Activated naive CD4-positive, alpha-beta T cell treated with anti-CD3 and anti-CD28 coated beads, Interleukin-2, amount 50 U/mL, for 72 hours (primary cell): ENCODE data around the gene SNX22. TPM values are rescaled to one million over a fixed set of nuclear protein-coding genes. Genes with fewer than 3 reads are reported as not detected.
"Not testable (repeated sequence)": the region's sequence is repeated elsewhere in the genome, so short reads cannot be mapped to it uniquely, and the experiment has no call there.

Experiments
- ATAC-seq, 2 donors: fragments of 150-1000 bp; cut with Tn5 transposase; 2 replicates each; pipeline ENCODE4 v1.10.0; 2021; ENCODE audit warnings: mild to moderate bottlenecking in 2 of 2, moderate library complexity in 2 of 2
- DNase-seq, 2 donors: peaks; one replicate each; pipeline ENCODE4 v3.0.0; 2021 to 2022; ENCODE audit warnings: low spot score in 2 of 2
- H3K27ac Mint-ChIP-seq, 2 donors: one replicate each; pipeline ENCODE4 v1.8.0; 2022; ENCODE audit warnings: mild to moderate bottlenecking in 2 of 2, mixed read lengths in 2 of 2
- H3K36me3 Mint-ChIP-seq, 2 donors: one replicate each; pipeline ENCODE4 v1.8.0; 2022; ENCODE audit warnings: mixed read lengths in 2 of 2
- H3K9me3 Mint-ChIP-seq, 2 donors: one replicate each; pipeline ENCODE4 v1.8.0; 2022; ENCODE audit warnings: mixed read lengths in 2 of 2
- total RNA-seq, 2 donors: library from RNA; stranded (reverse); gene quantifications; one replicate each; pipeline ENCODE4 v1.2.3, GENCODE V29; 2022

Gene SNX22
- total RNA-seq: 1 to 10 TPM in 1 of 2 donors, under 1 TPM in 1; 0.16 to 1.7 TPM

DNA sequence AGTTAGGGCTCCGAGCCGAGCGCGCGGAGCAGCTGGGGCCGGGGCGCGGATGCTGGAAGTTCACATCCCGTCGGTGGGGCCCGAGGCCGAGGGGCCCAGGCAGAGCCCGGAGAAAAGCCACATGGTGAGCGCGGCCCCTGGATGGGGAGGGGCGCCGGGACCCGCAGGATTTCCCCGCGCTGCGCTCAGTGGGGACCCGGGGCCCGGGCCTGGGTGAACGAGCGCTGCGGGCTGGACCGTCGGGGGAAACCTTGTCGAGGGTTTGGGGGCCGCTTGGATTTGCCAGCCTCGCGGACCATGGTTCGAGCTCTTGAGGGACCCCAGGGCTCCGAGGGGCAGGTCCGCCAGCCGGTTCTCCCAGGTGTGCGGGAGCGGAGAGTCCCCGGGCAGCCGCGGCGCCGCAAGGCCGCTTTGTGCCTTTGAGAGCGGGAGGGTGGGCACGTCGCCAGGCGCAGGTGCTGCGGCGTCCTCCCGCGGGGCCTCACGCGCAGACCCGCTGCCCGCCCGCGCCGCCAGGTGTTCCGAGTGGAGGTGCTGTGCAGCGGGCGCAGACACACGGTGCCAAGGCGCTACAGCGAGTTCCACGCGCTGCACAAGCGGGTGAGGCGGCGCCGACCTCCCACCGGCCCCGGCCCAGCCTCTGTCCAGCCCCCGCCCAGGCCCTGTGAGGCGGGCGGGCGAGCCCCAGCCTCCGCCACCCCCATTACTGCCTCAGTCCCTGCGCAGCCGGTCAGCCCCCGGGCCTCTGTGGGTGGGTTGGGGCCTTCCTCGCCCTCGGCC is at the start of gene SNX22:
SNX22 (plus strand) TSS at position 5 of the 780 bp plus-strand sequence; CDS start at position 50, 45 bp downstream.
- Mint-ChIP-seq H3K9me3 (no peaks in the 10 kb centered on the region), H3K27ac (no peak within 1 kb of the TSS), H3K36me3 (no peaks in the 10 kb centered on the region)
- peak; percentile 2 to 19 for ATAC-seq
- DNase-seq: peak in 1 of 2 donors; percentile 30

DNA sequence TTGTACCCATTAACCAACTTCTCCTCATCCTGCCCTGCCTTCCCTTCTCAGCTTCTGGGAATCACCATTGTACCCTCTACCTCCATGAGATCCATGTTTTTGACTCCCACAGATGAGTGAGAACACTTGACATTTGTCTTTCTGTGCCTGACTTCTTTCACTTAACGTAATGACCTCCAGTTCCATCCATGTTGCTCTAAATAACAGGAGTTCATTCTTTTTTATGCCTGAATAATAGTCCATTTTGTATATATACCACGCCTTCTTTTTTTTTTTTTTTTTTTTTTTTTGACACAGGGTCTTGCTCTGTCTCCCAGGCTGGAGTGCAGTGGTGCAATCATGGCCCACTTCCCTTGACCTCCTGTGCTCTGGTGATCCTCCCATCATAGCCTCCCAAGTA is 49.0 kb upstream of the SNX22 start:
- DNase-seq (no peak), ATAC-seq (no peak)
- H3K36me3 Mint-ChIP-seq: peaks cover 0 to 10% of the 10 kb centered on the region in 2 donors
- no peak overlapping the region for H3K27ac Mint-ChIP-seq
- H3K9me3 Mint-ChIP-seq: peaks cover 0 to 4% of the 10 kb centered on the region in 2 donors

DNA sequence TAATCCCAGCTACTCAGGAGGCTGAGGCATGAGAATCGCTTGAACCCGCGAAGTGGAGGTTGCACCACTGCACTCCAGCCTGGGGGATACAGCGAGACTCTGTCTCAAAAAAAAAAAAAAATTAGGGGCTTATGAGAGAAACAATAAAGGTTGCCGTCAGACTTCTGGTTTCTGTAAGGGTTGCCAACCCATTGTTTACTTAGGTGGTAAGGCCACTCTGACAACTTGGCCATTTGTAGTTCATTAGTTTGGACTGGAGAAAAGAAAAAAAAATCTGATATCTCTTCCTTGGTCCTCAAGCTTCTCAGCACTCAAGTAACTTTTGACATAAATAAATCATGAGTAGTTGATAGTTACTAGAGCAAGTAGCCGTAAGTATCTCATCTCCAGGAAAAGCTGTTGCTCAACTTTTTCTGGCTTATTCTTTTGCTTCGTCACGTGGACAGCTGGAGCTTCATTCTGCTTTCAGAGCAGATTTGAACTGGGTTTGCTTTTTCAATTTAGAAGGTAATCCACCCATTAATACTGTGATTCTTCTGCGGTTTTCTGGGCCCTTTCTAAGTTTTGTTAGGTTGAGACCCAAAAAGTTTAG is 46.3 kb upstream of the SNX22 start:
- ATAC-seq: no peak
- Mint-ChIP-seq H3K27ac (no peak overlapping the region), H3K36me3 (peaks cover 0 to 5% of the 10 kb centered on the region in 2 donors), H3K9me3 (peaks cover 0 to 4% of the 10 kb centered on the region in 2 donors)
- DNase-seq: no peak

GRCh38 chr15:64107337-64107736 is 44.2 kb upstream of the SNX22 start:
- no peak for ATAC-seq
- peaks cover 0 to 3% of the 10 kb centered on the region in 2 donors for H3K9me3 Mint-ChIP-seq
- no peak for DNase-seq
- H3K27ac Mint-ChIP-seq: no peak overlapping the region
- H3K36me3 Mint-ChIP-seq: peaks cover 0 to 4% of the 10 kb centered on the region in 2 donors

GRCh38 chr15:64110108-64110701 is 41.3 kb upstream of the SNX22 start:
- H3K9me3 Mint-ChIP-seq, ATAC-seq, DNase-seq: not testable (repeated sequence)
- H3K27ac Mint-ChIP-seq: peak overlapping the region; percentile 19 to 26
- H3K36me3 Mint-ChIP-seq: peaks cover 0 to 15% of the 10 kb centered on the region in 2 donors

GRCh38 chr15:64110950-64111678 is 40.4 kb upstream of the SNX22 start:
- no peak for ATAC-seq
- Mint-ChIP-seq H3K9me3 (no peaks in the 10 kb centered on the region), H3K36me3 (peaks cover 0 to 15% of the 10 kb centered on the region in 2 donors), H3K27ac (peak overlapping the region; percentile 19 to 32)
- DNase-seq: no peak

- no peaks in the 10 kb centered on the region for H3K9me3 Mint-ChIP-seq
- ATAC-seq (no peak), DNase-seq (no peak)
- H3K36me3 Mint-ChIP-seq: peaks cover 0 to 15% of the 10 kb centered on the region in 2 donors
- H3K27ac Mint-ChIP-seq: peak overlapping the region in 1 of 2 donors; percentile 32
These were observed 39.9 kb upstream of the SNX22 start for GRCh38 chr15:64111679-64112050.

GRCh38 chr15:64112073-64112772 is 39.3 kb upstream of the SNX22 start:
- no peak for ATAC-seq

GRCh38 chr15:64112904-64113303 is 38.6 kb upstream of the SNX22 start:
- Mint-ChIP-seq H3K27ac (peak overlapping the region in 1 of 2 donors; percentile 38), H3K9me3 (no peaks in the 10 kb centered on the region), H3K36me3 (peaks cover 0 to 15% of the 10 kb centered on the region in 2 donors)
- DNase-seq: no peak
- peak; percentile 39 to 86 for ATAC-seq

More at GRCh38 chr15:64112073-64112772, 39.3 kb upstream of the SNX22 start:
- Mint-ChIP-seq H3K36me3 (peaks cover 0 to 15% of the 10 kb centered on the region in 2 donors), H3K27ac (peak overlapping the region in 1 of 2 donors; percentile 38), H3K9me3 (no peaks in the 10 kb centered on the region)
- no peak for DNase-seq

DNA sequence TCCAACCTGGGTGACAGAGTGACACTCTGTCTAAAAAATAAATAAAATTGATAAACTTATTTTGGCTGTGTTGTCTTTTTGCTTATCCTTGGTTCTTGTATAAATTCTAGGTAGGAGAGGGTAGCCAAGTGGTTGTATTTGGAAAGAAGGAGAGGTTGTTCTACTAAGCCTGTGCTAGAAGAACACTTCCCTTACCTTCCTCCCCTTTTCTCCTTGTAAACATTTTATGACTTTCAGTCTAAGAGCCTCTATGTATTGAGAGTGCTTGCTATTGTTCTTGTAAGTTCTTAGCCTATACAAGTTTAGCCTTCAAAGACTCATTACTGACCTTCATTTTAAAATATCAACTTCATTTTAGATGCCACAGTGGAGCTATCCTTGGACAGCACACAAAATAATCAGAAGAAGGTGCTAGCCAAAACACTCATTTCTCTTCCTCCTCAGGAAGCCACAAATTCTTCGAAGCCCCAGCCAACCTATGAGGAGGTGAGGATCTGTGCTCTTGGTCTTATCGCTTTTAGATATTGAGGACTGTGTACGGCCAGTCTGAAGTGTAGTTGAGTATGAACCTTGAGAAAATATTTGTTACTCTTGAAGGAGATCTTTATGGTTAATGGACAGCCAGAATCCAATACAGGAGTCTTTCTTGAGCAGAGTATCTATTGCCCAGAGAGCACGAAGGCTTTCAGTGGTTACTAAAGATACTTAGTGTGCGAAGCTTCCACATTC is 33.6 kb upstream of the SNX22 start:
- no peaks in the 10 kb centered on the region for H3K9me3 Mint-ChIP-seq
- H3K27ac Mint-ChIP-seq: peak overlapping the region in 1 of 2 donors; percentile 15
- ATAC-seq (no peak), DNase-seq (no peak)
- peaks cover 0 to 9% of the 10 kb centered on the region in 2 donors for H3K36me3 Mint-ChIP-seq

DNA sequence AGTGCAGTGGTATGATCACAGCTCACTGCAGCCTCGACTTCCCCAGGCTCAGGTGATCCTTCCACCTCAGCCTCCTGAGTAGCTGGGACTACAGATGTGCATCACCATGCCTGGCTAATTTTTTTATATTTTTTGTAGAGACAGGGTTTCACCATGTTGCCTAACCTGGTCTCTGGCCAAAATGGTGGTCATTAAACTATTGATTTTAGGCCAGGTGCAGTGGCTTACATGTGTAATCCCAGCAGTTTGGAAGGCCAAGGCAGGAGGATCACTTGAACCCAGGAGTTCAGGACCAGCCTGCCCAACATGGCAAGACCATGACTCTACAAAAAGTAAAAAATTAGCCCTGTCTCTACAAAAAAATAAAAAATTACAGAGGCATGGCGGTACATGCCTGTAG is 31.2 kb upstream of the SNX22 start:
- DNase-seq, H3K27ac Mint-ChIP-seq, H3K9me3 Mint-ChIP-seq, H3K36me3 Mint-ChIP-seq, ATAC-seq: not testable (repeated sequence)

- no peak for DNase-seq
- peaks cover 5 to 6% of the 10 kb centered on the region in 2 donors for H3K36me3 Mint-ChIP-seq
- no peak overlapping the region for H3K27ac Mint-ChIP-seq
- no peaks in the 10 kb centered on the region for H3K9me3 Mint-ChIP-seq
- no peak for ATAC-seq
These were observed 29.9 kb upstream of the SNX22 start for GRCh38 chr15:64121614-64122013.

GRCh38 chr15:64122444-64122843 is 29.1 kb upstream of the SNX22 start:
- ATAC-seq: no peak
- DNase-seq: no peak
- Mint-ChIP-seq H3K9me3 (no peaks in the 10 kb centered on the region), H3K36me3 (peaks cover 7% of the 10 kb centered on the region in 2 donors), H3K27ac (no peak overlapping the region)

GRCh38 chr15:64122936-64123351 is 28.6 kb upstream of the SNX22 start:
- no peak for DNase-seq
- Mint-ChIP-seq H3K27ac (no peak overlapping the region), H3K9me3 (no peaks in the 10 kb centered on the region), H3K36me3 (peaks cover 11 to 12% of the 10 kb centered on the region in 2 donors)
- no peak for ATAC-seq

DNA sequence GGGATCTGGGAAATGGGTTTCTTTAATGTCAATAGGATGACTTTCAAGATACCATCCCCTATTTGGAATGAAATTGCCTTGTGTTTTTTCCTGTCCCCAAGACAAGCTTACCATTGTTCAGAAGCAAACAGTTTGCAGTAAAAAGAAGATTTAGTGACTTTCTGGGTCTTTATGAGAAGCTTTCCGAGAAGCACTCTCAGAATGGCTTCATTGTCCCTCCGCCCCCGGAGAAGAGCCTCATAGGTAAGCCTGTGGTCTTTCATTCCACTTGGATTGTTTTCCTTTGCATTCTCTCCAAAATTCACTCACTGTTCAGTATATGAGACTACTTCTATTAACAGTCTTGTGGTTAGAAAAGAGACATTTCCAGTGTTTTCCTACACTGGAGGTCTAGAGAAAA is 25.6 kb upstream of the SNX22 start:
- Mint-ChIP-seq H3K36me3 (peaks cover 11 to 15% of the 10 kb centered on the region in 2 donors), H3K27ac (no peak overlapping the region), H3K9me3 (no peaks in the 10 kb centered on the region)
- ATAC-seq: no peak
- no peak for DNase-seq
